Esophagus mucosa (tissue), 1 donor: ENCODE data around the gene KHSRP. TPM values are rescaled to one million over a fixed set of nuclear protein-coding genes. Genes with fewer than 3 reads are reported as not detected.

ENCODE experiments used
- ATAC-seq: fragments of 200-7000 bp; cut with Tn5 transposase; one replicate; pipeline ENCODE4 v1.9.1; 2020
- total RNA-seq: library from RNA; stranded (reverse); gene quantifications from one replicate; pipeline ENCODE4 v1.2.4, GENCODE V29; 2023
- donor health status: DM: yes; HTN: yes; CAD: no.

The KHSRP gene
- total RNA-seq, 1 donor from 2014 or later: 148 TPM

GRCh38 chr19:6417713-6418561 is 6.7 kb downstream of the KHSRP start:
- ATAC-seq: no peak

- no peak for ATAC-seq
Observed at GRCh38 chr19:6416658-6417405, 7.8 kb downstream of the KHSRP start.

- ATAC-seq: no peak
Observed at GRCh38 chr19:6415591-6416190, 8.9 kb downstream of the KHSRP start.

GRCh38 chr19:6414793-6415590 is 9.6 kb downstream of the KHSRP start:
- no peak for ATAC-seq

- ATAC-seq: no peak
Observed at GRCh38 chr19:6413721-6414643, 10.6 kb downstream of the KHSRP start.

- ATAC-seq: no peak
Observed at GRCh38 chr19:6413291-6413690, 11.3 kb downstream of the KHSRP start.

- peak; percentile 21 for ATAC-seq
Observed at GRCh38 chr19:6412447-6413091, 12.0 kb downstream of the KHSRP start.

GRCh38 chr19:6412061-6412446 is 12.6 kb downstream of the KHSRP start:
- ATAC-seq: peak; percentile 6

- ATAC-seq: no peak
Observed at GRCh38 chr19:6409346-6409745, 15.3 kb downstream of the KHSRP start.

- no peak for ATAC-seq
Observed at GRCh38 chr19:6406401-6406800, 18.2 kb downstream of the KHSRP start.

- no peak for ATAC-seq
Observed at GRCh38 chr19:6402837-6403608, 21.6 kb downstream of the KHSRP start.

- ATAC-seq: no peak
Observed at GRCh38 chr19:6402058-6402457, 22.6 kb downstream of the KHSRP start.

- ATAC-seq: peak; percentile 35
Observed at GRCh38 chr19:6400062-6400944, 24.3 kb downstream of the KHSRP start.

- ATAC-seq: no peak
Observed at GRCh38 chr19:6396305-6396704, 28.3 kb downstream of the KHSRP start.

- ATAC-seq: no peak
Observed at GRCh38 chr19:6394831-6395230, 29.8 kb downstream of the KHSRP start.

GRCh38 chr19:6393983-6394412 is 30.6 kb downstream of the KHSRP start:
- no peak for ATAC-seq

- ATAC-seq: peak; percentile 89
Observed at GRCh38 chr19:6393074-6393982, 31.3 kb downstream of the KHSRP start, which contains the start of gene GTF2F1. TSS of gene GTF2F1 (minus strand) at chr19:6393164. CDS start at chr19:6392995, 169 bp downstream.
